ENCODE results near the gene XKR7.
"Not testable (repeated sequence)": the region's sequence is repeated elsewhere in the genome, so short reads cannot be mapped to it uniquely, and the experiment has no call there.

The XKR7 gene

DNA sequence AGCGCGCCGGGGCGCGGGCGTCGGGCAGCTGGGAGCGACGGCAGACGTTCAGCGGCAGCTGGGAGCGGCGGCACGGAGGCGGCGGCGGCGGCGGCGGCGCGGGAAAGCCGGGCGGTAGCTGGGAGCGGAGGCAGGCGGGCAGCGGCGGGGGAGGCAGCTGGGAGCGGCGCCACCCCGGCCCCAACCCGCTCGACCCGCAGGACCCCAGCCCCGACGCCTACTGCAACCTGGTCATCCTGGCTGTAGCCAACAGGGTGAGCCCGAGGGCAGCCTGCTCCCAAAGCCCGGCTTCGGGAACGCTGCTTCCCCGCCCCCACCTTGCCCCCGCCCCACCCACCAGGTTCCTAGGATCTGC is 51.2 kb downstream of the XKR7 start:
- DNase-seq, result no peak

DNA sequence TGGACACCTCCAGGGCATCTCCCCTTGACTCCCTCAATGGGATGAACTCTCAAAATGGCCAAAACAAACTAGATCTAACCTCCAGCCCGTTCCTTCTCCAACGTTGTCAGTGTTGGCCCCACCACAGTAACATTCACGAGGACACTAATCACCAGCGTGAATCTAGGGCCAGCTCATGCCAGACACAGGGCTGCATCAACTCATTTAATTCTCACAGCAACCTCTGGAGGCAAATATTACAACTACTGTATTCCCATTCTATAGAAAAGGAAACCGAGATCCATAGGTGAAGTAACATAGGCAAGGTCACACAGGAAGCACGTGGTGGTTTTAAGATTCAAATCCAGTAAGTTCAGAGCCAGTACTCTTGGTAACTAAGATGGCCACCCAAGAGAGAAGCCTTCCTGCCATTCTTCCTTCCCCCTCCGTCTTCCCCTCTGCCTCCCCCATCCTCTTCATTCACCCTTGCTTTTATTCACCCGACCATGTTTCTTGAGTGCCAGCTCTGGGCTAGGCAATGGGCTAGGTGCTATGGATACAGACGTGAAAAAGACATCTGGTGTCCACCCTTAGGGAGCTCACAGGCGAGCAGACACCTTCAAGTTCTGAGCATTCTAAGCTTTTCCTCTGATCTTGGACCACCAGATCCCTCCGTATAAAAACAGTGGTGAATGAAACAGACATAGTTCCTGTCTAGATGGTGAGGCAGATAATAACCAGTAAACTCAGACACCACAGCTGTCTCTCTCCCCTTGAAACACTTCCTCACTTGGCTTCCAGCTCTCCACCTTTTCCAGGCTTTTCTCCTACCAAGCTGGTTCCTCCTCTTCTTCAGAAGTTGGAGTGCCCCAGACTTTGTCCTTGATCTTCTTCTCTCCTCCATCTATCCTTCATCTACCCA is 51.9 kb downstream of the XKR7 start:
- DNase-seq, result no peak

DNA sequence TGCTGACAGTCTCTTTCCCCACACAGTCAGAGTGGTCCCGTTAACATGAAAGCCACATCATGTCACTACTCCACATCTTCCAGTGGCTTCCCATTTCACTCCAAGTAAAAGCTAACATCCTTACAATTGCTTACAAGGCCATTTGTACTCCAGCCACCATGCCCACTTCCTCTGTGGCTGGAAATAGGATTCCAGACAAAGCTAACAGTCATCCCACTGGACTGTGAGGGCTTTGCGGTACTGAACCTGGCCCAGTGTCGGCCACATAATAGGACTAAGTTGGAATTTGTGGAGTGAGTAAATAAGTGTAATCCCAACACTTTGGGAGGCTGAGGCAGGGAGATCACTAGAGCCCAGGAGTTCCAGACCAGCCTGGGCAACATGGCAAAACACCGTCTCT is 53.1 kb downstream of the XKR7 start:
- no peak for DNase-seq

DNA sequence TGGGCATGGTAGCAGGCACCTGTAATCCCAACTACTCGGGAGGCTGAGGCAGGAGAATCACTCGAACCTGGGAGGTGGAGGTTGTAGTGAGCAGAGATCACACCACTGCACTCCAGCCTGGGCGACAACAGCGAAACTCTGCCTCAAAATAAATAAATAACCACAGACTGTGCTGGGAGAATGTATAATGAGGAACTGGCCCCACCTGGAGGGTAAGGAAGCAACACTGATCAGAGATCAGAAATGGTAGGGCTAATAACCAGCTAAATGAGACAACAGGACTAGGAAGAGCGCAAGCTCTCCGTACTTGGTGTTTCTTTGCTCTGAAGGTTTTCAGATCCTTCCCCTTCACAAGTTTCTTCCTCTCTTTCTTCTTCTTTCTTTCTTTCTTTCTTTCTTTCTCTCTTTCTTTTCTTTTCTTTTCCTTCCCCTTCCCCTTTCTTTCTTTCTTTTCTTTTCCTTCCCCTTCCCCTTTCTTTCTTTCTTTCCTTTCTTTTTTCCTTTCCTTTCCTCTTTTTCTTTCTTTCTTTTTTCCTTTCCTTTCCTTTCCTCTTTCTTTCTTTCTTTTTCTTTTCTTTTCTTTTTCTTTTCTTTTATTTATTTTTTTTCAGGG is 56.8 kb downstream of the XKR7 start:
- DNase-seq, result no peak

DNA sequence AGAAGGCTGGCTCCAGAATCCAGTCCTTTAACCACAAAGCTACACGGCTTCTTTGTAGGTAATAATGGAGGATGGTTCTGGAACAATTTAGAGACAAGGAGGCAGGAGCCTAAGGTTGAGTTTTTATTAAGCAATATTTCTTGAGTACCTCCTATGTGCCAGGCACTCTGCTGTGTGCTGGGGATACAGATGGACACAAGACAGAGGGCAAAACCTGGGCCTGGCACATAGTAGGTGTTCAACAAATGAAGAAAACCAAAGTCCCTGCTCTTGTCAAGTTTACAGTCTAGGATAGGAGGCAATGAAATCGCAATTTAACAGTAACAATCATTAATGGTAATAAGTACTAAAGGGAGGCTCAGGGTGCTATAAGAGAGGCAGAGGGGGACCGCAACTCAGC is 59.7 kb downstream of the XKR7 start:
- no peak for DNase-seq

DNA sequence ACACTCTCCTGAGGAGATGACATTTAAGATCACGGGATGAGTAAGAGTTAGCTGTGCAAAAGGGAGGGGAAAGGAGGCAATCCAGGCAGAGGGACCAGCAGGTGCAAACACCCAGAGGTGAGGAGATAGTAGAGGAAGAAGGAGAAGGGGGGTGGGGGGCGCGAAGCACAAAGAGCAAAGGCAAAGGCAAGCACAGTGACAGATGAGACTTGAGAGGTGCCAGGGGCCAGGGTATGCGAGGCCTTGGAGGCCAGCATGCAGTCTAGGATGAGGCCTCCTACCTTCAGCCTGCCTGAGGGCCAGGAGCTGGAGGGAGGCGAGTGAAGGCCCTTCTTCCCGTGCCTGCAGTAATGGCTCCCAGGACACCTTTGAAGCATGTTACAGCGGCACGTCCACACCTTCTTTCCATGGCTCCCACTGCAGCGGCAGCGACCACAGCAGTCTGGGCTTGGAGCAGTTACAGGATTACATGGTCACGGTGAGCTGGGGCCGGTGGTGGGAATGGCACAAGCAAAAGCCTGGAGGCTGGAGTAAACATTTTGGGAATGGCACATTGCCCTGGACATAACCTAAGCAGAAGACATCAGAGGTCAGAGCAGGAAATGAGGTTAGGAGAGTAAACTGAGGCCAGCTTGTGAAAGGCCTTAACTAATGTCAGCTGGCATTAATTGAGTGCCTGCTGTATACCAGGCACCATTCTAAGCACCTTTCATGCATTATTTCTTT is 60.9 kb downstream of the XKR7 start:
- no peak for DNase-seq

DNA sequence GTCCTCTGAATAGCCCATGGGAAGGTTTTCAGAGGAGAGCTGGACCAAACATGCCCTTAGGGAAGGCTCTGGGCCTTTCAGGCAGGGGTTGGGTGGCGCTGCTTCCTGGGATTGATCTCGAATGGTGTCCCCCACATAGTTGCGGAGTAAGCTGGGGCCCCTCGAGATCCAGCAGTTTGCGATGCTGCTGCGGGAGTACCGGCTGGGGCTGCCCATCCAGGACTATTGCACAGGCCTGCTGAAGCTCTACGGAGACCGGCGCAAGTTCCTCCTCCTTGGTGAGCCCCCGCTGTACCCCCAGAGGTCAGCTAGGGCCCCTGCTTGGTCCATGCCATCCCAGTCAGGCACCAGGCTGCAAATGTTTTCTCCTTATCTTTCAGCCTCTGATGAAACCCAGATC is 61.6 kb downstream of the XKR7 start:
- no peak for DNase-seq

DNA sequence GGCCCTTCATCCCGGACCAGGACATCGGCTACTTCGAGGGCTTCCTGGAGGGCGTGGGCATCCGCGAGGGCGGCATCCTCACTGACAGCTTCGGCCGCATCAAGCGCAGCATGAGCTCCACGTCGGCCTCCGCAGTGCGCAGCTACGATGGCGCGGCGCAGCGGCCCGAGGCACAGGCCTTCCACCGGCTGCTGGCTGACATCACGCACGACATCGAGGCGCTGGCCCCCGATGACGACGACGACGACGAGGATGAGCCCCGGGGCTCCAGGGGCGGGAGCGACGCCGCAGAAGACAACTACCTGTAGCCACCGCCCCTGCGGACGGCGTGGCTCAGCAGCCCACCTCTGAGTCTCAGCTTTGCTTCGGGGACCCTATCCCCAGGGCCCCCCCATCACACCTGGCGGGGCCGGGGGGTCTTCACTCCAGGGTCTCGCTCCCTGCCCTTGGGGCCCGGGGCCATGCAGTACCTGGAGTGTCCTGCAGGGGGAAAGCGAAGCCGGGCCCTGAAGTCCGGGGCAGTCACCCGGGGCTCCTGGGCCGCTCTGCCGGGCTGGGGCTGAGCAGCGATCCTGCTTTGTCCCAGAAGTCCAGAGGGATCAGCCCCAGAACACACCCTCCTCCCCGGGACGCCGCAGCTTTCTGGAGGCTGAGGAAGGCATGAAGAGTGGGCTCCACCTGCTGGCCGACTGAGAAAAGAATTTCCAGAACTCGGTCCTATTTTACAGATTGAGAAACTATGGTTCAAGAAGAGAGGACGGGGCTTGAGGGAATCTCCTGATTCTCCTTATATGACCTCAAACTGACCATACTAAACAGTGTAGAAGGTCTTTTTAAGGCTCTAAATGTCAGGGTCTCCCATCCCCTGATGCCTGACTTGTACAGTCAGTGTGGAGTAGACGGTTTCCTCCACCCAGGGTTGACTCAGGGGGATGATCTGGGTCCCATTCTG is 63.3 kb downstream of the XKR7 start:
- peak; percentile 20 for DNase-seq

- no peak for DNase-seq
Observed at GRCh38 chr20:32033316-32033715, 65.4 kb downstream of the XKR7 start.

GRCh38 chr20:32033721-32034120 is 65.8 kb downstream of the XKR7 start:
- not testable (repeated sequence) for DNase-seq

DNA sequence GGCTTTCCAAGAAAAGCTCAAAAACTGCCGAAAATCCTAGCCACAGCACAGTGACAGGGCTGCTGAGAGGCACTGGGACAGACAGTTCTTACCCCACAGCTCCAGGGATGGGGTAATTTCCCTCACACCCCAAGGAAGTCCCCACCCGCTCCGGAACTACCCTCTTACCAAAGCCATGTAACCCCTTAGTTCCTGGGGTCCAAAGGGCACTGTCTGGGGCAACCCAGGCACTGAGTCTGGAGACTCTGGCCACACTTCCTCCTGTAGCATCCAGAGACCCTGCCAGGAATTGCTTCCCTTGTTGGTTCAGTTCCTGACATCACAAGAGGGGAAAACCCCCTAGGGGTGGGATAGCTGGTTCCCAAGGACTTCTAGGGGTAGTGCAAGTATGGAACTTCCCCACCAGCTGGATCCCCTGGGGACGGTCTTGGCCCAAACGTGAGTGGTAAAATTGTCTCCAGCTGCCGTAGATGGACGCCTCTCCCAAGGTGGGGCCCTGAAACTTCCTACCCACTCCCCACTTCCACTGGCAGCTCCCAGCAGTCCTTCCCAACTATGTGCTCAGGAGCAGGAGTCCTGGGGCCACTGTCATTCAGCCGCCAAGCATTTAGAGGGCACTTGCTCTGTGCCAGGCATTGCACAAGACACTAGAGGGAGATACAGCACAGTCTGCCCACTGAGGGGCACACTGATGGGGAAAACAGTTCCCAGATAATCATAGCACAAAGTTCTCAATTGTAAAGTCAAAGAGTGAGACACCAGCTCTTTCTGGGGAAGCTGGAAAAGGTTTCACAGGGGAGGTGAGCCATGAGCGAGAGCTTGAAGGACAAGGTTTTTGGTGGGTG is 66.9 kb downstream of the XKR7 start:
- DNase-seq, result no peak

GRCh38 chr20:32035426-32035779 is 67.5 kb downstream of the XKR7 start:
- DNase-seq, result no peak

GRCh38 chr20:32036252-32036651 is 68.3 kb downstream of the XKR7 start:
- no peak for DNase-seq

DNA sequence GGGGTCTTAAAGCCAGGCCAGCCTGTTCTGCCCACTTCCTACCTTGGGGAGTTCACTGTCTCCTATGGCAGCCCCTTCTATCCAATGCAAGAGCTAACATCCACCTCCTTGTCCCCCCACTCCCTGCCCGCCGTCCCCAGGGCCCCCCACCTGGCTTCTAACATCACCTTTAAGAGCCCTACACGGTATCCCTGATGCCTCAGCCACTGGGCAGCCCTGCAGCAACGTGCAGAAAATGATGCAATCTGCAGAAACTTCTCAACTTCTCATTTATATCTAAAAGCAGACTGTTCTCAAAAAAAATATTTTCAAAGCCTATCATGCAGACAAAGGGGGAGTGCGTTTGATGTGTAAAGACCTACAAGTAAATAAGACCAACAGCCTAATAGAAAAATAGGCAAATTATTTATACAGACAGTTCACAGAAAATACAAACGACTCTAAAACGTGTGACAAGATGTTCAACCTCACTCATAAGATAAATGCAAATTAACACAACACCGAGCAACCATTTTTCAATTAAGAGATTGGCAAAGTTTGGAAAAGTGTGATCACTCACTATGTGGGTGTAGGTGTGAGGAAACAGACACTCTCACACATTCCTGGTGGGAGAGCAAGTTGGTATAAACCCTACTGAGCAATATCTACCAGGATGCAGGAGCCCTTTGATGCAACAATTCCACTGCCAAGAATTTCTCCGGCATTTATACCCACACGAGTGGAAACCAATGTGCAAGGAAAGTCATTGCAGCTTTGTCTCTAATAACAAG is 69.0 kb downstream of the XKR7 start:
- DNase-seq, result no peak

DNA sequence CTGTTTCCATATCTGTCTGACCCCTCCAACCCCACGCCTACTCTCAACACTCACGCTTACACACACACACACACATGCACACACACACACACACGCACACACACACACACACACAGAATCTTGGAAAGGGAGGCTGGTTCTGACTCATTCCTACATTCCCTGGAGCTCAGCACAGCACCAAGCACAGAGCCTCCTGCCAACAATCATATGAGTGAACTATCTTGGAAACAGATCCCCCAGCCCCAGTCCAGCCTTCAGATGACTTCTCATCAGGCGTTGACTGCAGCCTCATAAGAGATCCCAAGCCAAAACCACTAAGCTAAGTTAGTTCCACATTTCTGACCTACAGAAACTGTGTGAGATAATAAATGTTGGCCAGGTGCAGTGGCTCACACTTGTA is 70.0 kb downstream of the XKR7 start:
- no peak for DNase-seq

DNA sequence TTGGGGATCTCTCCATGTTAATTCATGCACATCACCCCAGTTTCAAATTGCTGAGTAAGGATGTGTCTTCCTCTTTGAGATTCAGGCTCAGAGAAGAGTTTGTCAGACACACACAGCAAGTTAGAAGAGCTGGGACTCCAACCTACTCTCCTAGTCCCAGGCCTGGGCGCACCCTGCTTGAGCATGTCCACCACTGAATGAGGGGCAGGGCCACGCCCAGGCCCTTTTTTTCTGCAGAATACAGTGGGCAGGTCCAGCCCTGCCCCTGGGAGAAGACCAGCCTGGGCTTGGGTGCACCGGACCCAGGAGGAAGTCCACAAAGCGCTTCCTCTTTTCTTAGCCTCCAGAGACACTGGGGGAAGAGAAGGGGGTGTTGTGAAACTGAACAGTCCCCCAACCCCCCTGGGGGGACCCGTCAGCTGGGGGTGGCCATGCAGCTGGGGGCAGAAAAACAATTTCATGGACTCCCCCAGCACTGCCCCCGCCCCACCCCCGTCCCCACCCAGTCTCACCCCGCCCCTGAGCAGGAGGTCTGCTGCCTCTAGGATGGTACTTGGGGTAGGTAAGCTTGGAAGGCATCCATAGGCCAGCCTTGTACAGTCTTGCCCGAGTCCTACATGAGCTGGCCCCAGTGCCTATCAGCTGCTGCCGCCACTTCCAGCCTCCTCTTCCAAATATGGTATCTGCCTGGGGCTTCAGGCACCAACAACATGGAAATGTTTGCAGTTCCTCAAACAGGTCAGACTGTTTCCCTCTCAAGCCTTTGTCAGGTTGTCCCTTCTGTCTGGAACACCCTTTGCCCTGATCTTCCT is 72.4 kb downstream of the XKR7 start:
- no peak for DNase-seq

GRCh38 chr20:32045999-32046398 is 78.0 kb downstream of the XKR7 start:
- no peak for DNase-seq

DNA sequence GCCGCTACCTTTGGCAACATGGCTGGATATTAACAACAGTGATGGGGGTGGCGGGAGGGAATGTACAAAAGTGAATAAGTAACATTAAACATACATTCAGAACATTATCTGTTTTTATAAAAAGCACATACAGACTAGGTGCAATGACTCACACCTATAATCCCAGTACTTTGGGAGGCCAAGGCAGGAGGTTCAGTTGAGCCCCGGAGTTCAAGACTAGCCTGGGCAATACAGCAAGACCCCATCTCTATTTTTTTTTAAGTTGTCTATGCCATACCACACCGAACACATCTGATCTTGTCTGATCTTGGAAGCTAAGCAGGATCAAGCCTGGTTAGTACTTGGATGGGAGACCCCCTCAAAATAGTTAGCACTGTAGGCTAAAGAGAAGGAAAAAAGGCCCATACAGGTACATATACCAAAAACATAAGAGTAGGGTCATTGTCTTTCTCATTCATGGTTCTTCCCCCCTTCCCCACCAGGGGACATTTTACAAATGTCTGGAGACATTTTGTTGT is 82.4 kb downstream of the XKR7 start:
- no peak for DNase-seq

- DNase-seq, result no peak
Observed at GRCh38 chr20:32050851-32051556, 83.1 kb downstream of the XKR7 start.
